ENCODE results near the gene OR6X1.
"Not testable (repeated sequence)": the region's sequence is repeated elsewhere in the genome, so short reads cannot be mapped to it uniquely, and the experiment has no call there.

OR6X1 gene

DNA sequence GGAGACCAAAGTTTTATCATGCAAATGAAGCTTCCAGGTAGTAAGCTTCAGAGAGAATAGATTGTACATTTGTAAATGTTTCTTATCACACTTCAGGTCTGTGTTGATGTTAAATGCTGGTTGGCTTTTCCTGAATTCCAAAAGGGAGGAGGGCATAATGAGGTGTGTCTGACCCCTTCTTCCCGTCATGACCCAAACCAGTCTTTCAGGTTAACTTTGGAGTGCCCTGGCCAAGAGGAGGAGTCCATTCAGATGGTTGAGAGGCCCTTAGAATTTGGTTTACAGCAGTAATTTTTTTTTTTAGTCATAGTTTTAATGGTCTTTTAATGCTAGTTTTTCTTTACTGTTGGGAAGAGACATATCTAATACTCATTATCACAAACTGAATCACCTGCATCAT lies 2.5 kb downstream of the OR6X1 start:
- no peak for DNase-seq

- not testable (repeated sequence) for DNase-seq
Observed at GRCh38 chr11:123748349-123748748, 6.0 kb downstream of the OR6X1 start.

DNA sequence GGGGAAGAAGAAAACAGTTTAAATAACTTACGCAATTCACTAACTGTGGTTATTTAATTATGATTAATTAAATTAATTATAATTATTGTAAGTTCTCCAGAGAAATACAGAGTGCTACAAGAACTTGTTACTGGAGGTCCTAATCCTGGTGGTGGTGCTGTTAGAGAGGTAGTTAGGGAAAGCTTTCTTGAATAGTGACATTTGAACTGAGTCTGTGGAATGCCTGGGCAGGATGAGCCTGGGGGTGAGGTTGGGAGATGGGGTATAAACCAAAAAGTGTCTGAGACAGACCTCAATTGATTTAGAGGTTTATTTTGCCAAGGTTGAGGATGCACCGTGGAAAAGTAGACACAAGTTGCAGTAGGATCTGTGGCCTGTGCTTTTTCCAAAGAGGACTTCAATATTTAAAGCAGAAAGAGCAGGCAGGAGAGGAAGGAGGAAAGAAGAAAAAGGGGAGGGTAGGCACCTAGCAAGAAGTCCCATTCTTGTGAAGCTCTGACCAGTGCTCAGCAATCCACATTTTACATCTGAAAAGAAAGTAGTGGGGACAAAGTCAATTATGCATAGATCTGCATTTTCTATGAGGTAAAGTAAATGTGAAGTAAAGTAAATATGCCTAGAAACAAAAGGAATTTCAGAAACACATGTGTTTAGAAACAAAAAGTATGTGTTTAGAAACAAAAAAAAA lies 8.4 kb downstream of the OR6X1 start:
- no peak for DNase-seq

GRCh38 chr11:123742724-123743120 lies 11.6 kb downstream of the OR6X1 start:
- no peak for DNase-seq

DNA sequence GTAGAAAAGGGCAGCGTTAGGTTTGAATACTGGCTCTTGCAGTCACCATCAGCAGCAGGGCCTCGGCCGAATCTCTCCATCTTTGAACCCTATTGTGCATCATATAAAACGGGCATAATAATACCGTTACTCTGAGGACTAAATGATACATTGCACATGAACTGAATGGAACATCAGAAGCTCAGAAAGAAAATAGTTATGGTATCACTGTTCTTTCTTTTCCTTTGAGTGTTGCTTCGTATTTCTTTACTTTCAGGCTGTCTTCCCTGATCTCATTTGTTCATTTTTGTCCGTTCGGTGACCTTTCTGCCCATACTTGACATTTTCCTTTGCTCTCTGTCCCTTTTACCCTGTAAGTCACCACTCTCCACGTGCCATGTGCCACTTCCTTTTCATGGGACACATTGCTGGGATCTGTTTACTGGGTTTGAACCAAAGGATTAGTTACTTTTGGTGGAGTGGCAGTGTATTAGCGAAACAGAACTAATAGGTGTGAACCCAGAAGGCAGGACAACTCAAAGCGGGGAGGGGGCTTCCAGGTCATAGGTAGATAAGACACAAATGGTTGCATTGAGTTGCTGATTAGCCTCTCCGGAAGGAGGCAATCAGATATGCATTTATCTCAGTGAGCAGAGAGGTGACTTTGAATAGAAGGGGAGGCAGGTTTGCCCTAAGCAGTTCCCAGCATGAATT lies 12.1 kb downstream of the OR6X1 start:
- DNase-seq, result no peak

- peak; percentile 45 for DNase-seq
Observed at GRCh38 chr11:123741159-123742030, 12.9 kb downstream of the OR6X1 start, which contains the start of gene ZNF202. TSS of gene ZNF202 (minus strand) at chr11:123741660. CDS start at chr11:123730888, 10,772 bp downstream.

DNA sequence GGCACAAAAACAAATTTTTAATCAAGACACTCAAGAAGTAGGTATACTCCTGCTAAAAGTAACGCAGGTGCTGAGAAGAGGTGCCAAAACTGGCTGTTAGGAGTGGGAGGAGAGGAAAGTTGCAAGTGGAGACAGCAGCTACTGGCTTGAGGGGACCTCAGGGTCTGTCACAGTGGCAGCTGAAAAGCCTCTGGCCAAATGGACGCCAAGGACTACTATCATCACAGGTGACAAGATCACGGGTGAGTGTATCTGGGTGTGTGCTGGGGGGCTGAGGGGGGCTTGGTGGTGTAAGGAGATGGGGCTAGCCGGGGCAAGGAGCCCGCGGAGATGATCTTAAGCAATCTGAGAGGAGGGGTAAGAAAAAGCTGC lies 13.5 kb downstream of the OR6X1 start:
- no peak for DNase-seq

- DNase-seq, result no peak
Observed at GRCh38 chr11:123738374-123738773, 15.9 kb downstream of the OR6X1 start.

DNA sequence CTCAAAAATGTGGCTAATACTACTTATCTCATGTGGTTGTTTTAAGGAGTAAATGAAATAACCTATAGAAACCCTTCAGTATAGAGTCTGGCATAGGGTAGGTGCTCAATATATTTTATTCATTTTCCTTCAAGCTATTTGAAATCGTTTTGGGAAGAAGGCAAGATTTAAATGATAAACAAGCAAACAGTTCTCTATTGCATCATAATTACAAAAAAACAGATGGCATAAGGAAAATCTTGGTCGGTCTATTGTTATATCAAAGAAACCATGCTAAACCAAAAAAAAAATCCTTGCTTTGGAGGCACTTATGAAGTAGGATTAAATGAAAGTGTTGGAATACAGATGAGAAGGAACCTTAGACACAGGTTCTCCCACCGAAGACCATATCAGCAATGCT lies 17.5 kb downstream of the OR6X1 start:
- no peak for DNase-seq

DNA sequence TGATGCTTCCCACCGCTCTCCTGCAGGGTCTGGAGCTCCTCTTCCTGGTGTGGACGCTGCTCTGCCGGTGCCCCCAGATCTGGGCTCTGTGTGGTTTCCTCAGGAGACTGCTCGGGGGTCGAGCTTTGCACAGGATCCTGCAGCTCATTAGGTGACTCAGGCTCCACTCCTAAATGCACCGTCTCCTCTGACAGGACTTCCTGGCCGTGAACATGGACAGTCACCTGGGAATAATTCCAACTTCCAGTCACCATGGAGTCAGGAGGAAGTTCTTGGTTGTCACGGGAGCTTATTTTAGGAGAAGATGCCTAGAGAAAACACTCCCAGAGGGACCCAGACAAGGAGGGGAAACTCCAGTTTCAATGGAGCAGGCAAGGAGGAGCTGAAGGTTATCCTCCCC lies 24.7 kb downstream of the OR6X1 start:
- no peak for DNase-seq

DNA sequence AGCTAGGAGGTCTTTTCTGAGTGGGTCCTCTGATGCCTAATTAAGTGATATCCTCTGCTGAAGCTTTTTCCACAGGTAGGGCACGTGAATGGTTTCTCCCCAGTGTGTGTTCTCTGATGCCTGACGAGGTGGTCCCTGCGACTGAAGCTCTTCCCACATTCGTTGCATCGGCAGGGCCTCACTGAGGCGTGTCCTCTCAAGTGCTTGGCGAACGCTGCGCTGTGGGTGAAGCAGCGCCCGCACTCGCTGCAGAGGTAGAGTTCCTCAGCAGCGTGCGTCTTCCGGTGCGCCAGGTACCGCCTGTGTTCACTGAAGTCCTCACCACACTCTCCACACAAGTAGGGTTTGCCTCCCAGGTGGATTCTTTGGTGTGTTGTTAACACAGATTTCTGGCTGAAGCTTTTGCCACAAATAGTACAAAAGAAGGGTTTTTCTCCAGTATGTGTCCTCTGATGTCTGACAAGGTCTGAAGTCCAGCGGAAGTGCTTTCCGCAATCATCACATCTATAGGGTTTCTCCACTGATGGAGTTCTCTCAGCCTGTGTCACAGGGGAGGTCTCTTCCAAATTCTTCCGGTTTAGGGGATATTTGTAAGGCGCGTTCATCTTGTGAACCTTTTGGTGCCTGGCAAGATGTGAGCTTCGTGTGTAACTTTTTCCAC lies 28.2 kb downstream of the OR6X1 start:
- DNase-seq, result no peak

GRCh38 chr11:123719452-123719851 lies 34.9 kb downstream of the OR6X1 start:
- DNase-seq, result no peak

GRCh38 chr11:123718469-123718868 lies 35.8 kb downstream of the OR6X1 start:
- DNase-seq, result no peak

GRCh38 chr11:123718063-123718462 lies 36.3 kb downstream of the OR6X1 start:
- DNase-seq, result no peak

GRCh38 chr11:123712627-123713026 lies 41.7 kb downstream of the OR6X1 start:
- DNase-seq, result not testable (repeated sequence)

DNA sequence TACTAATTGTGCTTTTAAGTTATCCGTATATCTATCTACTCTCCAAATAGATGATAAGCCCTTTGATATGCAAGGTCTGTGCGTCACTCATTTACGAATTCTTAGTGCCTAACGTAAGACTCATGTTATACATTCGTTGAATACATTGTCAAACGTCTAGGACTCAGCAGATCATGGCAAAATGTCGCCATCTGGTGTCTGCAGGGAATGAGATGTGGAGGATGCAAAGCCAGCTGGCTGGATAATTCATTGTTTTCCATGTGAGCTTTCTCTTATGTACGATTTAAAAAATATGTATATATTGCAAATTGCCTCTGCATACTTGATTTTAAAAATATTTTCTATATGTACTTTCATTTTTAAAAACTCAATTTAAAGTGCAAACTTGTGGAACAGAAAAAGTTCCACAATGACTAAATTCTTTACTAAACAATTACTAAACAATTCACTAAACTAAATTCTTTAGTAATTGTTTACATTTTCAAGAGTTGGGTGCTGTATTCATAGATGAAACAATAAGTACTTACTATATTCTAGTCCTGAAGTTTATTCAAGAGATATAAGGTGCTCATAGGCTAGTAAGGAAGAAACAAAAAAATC lies 46.6 kb downstream of the OR6X1 start:
- DNase-seq, result no peak

- no peak for DNase-seq
Observed at GRCh38 chr11:123707206-123707605, 47.1 kb downstream of the OR6X1 start.

GRCh38 chr11:123704341-123704740 lies 50.0 kb downstream of the OR6X1 start:
- DNase-seq, result no peak

Data from GOT3 (cell line).